ENCODE measurements around the gene PTPRM.

PTPRM gene

GRCh38 chr18:7559709-7560319, 7.3 kb upstream of the PTPRM start:
- TF ChIP-seq EZH2phosphoT487 (IDR thresholded peaks at IDR 0.05; ENCODE audit: borderline replicate concordance, low read length) (no peak), CTCF (IDR thresholded peaks at IDR 0.05; ENCODE audit: low read depth, low read length, poor library complexity, severe bottlenecking) (no peak)
- no peaks in the 10 kb centered on the region for H3K27me3 ChIP-seq (ENCODE audit: control insufficient read depth, low read length)
- H3K27ac ChIP-seq (ENCODE audit: low read depth, low read length), result no peak overlapping the region
- no peaks in the 10 kb centered on the region; the same call in 1 of the 2 replicates for H3K9me3 ChIP-seq (ENCODE audit: control insufficient read depth, insufficient read depth, low read length)
- no peaks in the 10 kb centered on the region for H3K4me1 ChIP-seq (ENCODE audit: control insufficient read depth, low read length)
- H3K4me2 ChIP-seq (ENCODE audit: low read length), result no peak overlapping the region
- H3F3A ChIP-seq (ENCODE audit: control insufficient read depth, insufficient read depth), result no peaks in the 10 kb centered on the region
- no peaks in the 10 kb centered on the region for H3K79me2 ChIP-seq (ENCODE audit: control insufficient read depth, low read length)
- no peaks in the 10 kb centered on the region for H3K9me2 ChIP-seq (replicated peaks; ENCODE audit: control insufficient read depth, low read length)
- no peaks in the 10 kb centered on the region for H3K36me3 ChIP-seq (ENCODE audit: control insufficient read depth, low read length)
- no peak overlapping the region for H3K4me3 ChIP-seq (ENCODE audit: low read length)
- H4K20me1 ChIP-seq (ENCODE audit: control insufficient read depth, insufficient read depth, low read depth, low read length), result no peaks in the 10 kb centered on the region

- H3F3A ChIP-seq (ENCODE audit: control insufficient read depth, insufficient read depth), result no peaks in the 10 kb centered on the region
- H3K27ac ChIP-seq (ENCODE audit: low read depth, low read length), result no peak overlapping the region
- H3K79me2 ChIP-seq (ENCODE audit: control insufficient read depth, low read length), result no peaks in the 10 kb centered on the region
- no peaks in the 10 kb centered on the region for H3K9me2 ChIP-seq (replicated peaks; ENCODE audit: control insufficient read depth, low read length)
- no peaks in the 10 kb centered on the region for H3K9me3 ChIP-seq (ENCODE audit: control insufficient read depth, insufficient read depth, low read length)
- no peak for TF ChIP-seq CTCF (IDR thresholded peaks at IDR 0.05; ENCODE audit: low read depth, low read length, poor library complexity, severe bottlenecking)
- no peak for TF ChIP-seq EZH2phosphoT487 (IDR thresholded peaks at IDR 0.05; ENCODE audit: borderline replicate concordance, low read length)
- no peaks in the 10 kb centered on the region for H3K4me1 ChIP-seq (ENCODE audit: control insufficient read depth, low read length)
- no peaks in the 10 kb centered on the region for H3K36me3 ChIP-seq (ENCODE audit: control insufficient read depth, low read length)
- no peaks in the 10 kb centered on the region for H3K27me3 ChIP-seq (ENCODE audit: control insufficient read depth, low read length)
- H4K20me1 ChIP-seq (ENCODE audit: control insufficient read depth, insufficient read depth, low read depth, low read length), result no peaks in the 10 kb centered on the region
- H3K4me2 ChIP-seq (ENCODE audit: low read length), result no peak overlapping the region
- no peak overlapping the region for H3K4me3 ChIP-seq (ENCODE audit: low read length)
These were observed 5.1 kb upstream of the PTPRM start for GRCh38 chr18:7561909-7562460.

GRCh38 chr18:7562491-7562890, 4.6 kb upstream of the PTPRM start:
- no peak overlapping the region for H3K4me3 ChIP-seq (ENCODE audit: low read length)
- H3K27me3 ChIP-seq (ENCODE audit: control insufficient read depth, low read length), result no peaks in the 10 kb centered on the region
- H3K27ac ChIP-seq (ENCODE audit: low read depth, low read length), result no peak overlapping the region
- no peaks in the 10 kb centered on the region for H3K79me2 ChIP-seq (ENCODE audit: control insufficient read depth, low read length)
- TF ChIP-seq EZH2phosphoT487 (IDR thresholded peaks at IDR 0.05; ENCODE audit: borderline replicate concordance, low read length), result no peak
- TF ChIP-seq CTCF (IDR thresholded peaks at IDR 0.05; ENCODE audit: low read depth, low read length, poor library complexity, severe bottlenecking), result no peak
- no peak overlapping the region for H3K4me2 ChIP-seq (ENCODE audit: low read length)
- no peaks in the 10 kb centered on the region for H4K20me1 ChIP-seq (ENCODE audit: control insufficient read depth, insufficient read depth, low read depth, low read length)
- H3F3A ChIP-seq (ENCODE audit: control insufficient read depth, insufficient read depth), result no peaks in the 10 kb centered on the region
- no peaks in the 10 kb centered on the region for H3K9me2 ChIP-seq (replicated peaks; ENCODE audit: control insufficient read depth, low read length)
- no peaks in the 10 kb centered on the region for H3K36me3 ChIP-seq (ENCODE audit: control insufficient read depth, low read length)
- H3K9me3 ChIP-seq (ENCODE audit: control insufficient read depth, insufficient read depth, low read length), result no peaks in the 10 kb centered on the region
- H3K4me1 ChIP-seq (ENCODE audit: control insufficient read depth, low read length), result no peaks in the 10 kb centered on the region
